ENCODE results near the gene FLT3.
"Not testable (repeated sequence)": the region's sequence is repeated elsewhere in the genome, so short reads cannot be mapped to it uniquely, and the experiment has no call there.

The FLT3 gene

DNA sequence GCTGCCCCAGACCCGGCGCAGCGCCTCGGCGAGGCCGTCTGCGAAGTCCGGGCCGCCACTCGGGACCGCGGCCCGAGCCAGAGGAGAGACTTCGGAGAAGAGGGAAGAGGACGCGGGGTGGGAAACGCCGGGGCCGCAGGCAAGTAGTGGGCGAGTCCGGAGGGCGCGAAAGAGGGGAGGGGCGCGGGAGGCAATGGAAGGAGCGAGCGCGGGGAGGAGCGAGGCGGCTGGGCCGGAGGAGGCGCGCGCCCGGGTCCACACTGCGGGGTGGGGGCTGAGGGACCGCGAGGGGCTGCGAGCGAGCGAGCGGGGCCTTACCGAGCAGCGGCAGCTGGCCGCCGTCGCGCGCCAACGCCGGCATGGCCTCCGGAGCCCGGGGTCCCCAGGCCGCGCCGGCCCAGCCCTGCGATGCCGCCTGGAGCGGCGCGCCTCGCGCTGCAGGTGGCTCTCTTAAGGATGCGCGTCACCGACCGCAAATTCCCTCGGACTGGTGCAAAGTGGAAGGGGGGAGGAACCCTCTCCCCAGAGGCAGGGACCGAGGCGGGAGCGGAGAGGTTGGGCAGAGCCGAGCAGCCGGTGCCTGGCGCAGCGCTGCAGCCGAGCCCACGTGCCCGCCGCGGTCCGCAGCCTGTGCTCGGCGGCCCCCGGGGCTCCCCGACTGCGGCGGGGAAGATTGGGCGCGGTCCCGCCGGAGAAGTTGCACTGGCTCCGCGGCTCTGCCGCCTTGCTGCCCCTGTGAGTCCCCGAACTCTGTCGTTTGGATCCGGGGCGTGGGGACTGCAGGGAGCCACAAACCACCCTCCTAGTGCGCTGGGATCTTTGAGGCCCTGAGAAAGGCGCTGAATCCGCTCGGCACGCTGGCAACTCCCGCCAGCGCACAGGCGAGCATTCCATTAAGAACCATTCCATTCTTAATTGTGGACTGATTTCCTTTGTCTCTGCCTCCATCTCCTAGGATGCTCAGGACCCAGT, at the start of gene FLT3:
Gene FLT3, minus strand, starts transcription at position 427 of the 972 bp plus-strand sequence. Its CDS starts 66 bp downstream, at position 361.
- no peak for DNase-seq

DNA sequence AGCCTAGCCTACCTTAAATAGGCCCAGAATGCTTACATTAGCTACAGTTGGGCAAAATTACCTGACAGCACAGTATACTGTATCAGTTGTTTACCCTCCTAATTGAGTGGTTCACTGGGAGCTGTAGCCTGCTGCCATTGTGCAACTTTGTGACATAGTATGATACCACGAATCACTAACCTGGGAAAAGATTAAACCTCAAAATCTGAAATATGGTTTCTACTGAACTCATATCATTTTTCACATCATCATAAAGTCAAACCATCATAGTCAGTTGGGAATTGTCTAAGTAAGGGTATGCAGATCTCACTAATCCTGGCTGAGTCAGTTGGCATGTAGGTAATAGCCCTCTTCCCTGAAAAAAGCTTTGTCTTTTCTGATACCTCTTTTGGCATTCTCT, 47.1 kb upstream of the FLT3 start:
- no peak for DNase-seq

DNA sequence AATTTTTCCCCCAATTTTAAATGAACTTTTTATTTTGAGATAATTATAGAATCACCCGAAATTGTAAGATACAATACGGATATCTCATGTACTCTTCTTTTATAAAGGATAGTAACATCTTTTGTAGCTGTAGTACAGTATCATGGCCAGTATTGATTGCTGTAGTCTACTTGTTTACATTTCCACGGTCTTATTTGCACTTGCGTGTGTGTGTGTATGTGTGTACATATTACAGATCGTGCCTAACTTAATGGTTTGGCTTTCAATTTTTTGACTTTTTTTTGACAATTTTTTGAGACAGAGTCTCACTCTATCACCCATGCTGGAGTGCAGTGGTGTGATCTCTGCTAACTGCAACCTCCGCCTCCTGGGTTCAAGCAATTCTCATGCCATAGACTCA, 44.7 kb upstream of the FLT3 start:
- DNase-seq, result no peak

DNA sequence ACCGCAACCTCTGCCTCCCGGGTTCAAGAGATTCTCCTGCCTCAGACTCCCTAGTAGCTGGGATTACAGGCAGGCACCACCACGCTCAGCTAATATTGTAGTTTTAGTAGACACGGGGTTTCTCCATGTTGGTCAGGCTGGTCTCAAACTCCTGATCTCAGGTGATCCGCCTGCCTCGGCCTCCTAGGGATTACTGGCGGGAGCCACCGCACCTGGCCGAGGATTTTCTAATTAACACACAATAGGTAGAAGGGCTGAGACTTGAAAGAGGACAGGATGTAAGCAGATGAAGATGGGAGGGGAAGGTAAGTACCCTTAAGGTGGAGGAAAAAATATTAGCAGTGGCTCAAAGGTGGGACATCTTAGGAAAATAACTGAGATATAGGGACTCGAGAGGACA, 41.2 kb upstream of the FLT3 start:
- DNase-seq, result not testable (repeated sequence)

DNA sequence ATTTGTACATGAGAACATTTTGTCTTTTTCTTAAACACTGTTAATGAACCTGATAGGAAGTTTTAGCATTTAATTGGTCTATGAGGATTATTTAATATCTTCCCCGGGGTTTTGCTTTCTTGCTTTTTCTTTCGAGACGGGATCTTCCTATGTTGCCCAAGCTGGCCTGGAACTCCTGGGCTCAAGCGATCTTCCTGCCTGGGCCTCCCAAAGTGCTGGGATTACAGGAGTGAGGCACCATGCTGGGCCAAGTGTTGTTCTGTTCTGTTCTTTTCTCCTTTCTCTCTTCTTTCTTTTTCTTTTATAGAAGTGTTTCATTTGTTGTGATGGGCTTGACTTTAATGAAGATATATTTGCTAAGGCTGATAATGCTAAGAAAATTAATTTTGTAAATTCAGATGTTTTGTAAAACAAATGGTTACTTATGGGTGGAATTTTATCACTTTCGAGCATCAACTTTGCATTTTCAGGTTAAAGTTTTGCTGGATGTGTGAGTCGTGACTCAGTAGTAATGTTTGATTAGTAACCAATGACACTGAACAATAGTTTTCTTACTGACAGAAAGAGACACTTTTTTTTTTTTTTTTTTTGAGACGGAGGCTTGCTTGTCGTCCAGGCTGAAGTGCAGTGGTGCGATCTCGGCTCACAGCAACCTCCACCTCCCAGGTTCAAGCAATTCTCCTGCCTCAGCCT, 40.2 kb upstream of the FLT3 start:
- DNase-seq, result no peak

DNA sequence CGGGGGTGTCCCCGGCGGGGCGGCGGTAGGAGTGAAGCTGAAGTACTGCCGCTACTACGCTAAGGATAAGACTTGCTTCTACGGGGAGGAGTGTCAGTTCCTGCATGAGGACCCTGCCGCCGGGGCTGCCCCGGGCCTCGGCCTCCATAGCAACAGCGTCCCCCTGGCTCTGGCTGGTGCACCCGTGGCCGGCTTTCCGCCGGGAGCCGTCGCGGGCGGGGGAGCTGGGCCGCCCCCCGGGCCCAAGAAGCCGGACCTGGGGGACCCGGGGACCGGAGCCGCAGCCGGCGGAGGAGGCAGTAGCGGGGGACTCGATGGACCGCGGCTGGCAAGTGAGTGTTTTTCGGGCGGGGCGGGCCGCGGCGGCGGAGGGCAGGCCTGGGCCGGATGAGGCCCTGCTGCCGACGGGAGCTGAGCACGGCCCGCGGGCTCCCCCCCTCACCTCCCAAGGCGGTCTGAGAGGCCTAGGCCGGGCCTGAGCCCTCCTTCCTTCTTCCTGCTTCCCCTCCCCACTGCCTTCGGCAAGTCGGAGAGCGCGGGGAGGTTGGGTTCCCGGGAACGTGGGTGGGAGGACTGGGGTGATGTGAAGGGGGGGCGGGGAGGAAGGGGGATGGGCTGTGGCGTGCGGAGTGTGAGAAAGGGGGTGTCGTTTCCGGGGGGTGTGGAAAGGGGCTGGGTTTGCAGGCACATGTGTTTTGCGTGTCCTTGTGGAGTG, 38.5 kb upstream of the FLT3 start:
- no peak for DNase-seq

DNA sequence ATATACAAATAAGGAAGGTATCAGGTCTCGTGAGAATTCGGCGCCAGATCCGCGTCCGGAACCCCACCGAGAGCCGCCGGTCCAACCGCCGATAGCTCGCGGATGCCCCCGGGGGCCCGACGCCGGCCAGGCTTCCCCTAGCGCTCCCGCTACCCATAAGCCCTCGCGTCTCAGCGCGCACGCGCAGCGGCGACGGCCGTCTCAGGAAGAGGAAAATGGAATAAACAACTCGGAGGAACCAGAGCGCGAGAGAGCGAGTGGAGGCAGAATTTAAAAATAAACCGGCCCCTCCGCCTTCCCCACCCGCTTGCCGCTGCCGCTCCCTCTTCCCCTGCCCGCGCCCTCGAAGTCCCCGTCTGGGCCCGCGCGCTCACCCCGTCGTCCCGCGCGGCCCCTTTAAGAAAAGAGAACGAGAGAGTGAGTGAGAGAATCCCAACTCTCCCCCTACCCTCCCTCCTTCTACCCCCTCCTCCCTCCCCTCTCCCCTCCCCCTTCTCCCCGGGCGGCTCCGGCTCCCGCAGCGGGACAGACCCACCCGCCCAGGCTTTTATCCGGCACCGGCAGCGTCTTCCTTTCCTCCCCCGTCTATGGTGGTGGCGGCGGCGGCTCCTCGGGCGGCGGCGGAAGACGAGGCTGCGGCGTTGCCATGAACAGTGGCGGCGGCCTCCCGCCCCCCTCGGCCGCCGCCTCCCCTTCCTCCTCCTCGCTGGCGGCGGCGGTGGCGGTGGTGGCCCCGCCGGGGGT, 37.8 kb upstream of the FLT3 start, which contains the start of gene PAN3:
Gene PAN3, plus strand, starts transcription at position 534 of the 744 bp plus-strand sequence. Its CDS starts 113 bp downstream, at position 647.
- peak; percentile 26 for DNase-seq

DNA sequence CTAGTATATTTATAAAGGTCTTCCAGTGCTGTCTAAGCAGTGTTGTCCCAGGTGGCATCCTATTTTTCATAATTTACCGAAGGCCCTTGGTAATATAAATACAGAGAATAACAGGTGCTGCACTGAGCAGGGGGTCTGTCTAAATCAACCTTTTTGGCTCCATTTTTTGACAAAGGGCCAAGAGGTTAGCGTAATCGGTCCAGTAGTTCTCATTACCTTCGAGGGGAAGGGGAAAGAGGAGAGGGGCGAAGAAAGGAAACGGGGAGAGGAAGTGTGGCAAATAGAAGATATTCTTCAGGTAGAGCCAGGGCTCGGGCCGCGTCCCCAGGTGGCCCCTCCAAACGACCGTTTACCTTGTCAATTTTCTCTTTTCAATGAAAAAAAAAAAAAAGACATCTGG, 37.2 kb upstream of the FLT3 start:
- no peak for DNase-seq

DNA sequence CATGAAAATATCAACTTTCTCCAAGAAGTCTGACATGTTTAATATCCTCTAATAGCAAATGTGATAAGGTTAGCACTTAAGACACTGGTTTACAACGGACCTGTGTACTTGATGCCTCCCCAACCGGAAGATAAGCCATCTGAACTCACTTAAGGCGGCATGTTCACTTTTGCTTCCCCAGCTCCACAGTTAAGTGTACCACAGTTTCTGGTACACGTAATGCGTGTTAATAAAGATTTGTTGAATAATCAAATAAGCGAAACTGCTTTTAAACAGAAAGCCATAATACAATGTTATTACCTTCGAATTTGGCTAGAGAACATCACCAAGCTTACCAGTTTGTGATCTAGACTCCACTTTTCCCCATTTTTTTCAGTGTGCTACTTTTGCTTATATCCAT, 36.5 kb upstream of the FLT3 start:
- no peak for DNase-seq

DNA sequence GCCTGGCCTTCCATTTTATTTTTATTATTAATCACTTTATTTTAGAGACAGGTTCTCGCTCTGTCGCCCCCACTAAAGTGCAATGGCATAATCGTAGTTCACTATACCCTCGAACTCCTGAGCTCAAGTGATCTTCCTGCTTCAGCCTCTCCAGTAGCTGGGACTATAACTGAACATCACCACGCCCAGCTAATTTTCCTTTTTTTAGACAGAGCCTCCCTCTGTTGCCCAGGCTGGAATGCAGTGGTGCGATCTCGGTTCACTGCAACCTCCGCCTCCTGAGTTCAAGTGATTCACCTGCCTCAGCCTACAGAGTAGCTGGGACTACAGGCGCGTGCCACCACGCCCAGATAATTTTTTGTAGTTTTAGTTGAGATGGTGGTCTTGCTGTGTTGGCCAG, 31.3 kb upstream of the FLT3 start:
- no peak for DNase-seq

DNA sequence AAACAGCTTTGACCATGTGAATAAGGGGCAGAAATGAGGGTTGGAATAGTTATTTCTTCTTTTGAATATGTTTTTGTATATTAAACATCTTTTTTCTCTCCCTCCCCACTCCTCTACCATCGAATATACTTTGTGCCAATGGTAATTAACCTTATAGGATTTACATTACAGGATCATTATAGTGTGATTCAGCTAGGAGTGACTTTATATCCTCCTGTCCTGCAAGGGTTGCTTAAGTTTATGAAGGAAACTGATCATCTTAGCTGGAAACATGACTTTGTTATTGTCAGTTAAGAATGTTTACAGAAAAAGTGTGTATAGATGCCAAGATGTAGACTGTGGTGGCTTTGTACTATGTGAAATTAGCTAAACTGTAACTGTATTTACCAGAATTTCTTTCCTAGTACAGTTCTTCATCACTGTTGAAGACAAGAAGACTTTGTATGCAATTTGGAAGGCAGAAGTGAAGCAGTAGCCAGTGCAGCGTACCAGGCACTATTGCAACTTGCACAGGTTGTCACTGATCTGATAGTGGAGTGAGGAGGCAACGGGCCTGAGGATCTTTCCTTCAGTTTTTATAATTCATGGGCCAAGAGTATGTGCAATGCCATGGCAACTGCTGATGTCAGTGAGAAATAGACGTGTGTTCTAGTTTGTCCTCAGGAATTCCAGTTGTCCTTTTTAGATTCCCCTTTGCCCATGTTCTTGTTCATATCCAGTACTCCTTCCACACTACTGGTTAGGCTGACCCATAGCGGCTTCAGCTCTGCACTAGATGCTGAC, 29.7 kb upstream of the FLT3 start:
- DNase-seq, result no peak

DNA sequence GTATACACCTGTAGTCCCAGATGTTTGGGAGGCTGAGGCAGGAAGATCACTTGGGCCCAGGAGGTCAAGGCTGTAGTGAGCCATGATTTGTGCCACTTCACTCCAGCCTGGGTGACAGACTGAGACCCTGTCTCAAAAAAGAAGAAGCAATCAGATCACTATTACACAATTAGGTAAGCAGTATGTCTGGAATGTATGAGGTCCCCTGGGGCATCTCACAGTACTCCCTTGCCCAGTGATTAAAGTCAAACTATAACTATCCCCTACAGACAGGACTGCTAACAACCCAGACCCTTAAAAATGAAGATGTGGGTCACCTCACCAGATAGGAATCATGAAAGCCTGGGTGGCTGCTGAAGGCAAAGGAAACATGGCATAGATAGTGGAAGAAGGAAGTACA, 28.6 kb upstream of the FLT3 start:
- no peak for DNase-seq

DNA sequence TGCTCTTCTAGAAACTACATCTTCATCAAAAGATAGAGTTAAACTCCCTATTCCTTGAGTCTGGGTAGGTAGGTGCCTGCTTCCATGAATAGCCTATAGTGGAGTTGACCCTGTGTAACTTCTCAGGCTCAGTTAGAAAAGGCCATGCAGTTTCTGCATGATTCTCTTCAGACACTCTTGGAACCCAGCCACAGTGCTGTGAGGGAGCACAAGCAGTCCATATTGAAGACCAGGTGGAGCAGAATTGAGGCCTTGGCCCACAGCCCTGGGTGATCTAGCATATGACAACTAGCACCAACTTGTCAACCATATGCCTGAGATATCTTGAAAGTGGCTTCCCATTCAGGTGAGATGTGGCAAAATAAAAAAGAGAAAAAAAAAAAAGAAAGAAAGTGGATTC, 27.7 kb upstream of the FLT3 start:
- no peak for DNase-seq

DNA sequence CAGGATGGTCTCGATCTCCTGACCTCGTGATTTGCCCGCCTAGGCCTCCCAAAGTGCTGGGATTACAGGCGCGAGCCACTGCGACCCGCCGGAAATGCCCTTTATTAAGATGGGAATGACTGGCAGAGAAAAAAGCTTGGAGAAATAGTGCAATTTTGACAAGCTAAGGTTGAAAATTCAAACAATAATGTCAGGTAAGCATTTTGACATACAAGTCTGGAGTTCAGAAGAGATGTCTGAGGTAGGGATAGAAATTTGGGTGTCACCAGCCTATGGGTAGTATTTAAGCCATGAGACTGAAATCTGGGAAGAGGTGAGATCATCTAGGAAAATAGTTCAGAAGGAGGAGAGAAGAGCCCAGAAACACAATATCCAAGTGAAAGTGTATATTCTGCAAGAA, 20.8 kb upstream of the FLT3 start:
- DNase-seq, result no peak

DNA sequence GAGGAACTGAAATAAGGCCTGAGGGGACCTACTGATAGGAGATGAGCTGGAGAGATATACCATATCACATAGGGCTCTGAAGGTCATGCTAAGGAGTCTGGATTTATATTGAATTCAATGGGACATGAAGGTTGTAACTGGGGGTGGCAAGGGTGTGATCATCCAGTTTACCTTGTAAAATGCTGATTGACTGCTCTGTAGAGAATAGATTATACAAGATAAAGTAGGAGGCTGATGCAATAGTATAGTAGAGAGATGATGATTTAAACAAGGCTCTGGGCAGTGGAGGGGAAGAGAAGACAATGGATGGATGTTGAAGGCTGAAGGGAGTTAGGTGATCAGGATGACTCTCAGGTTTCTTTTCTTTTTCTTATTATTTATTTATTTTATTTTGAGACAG, 19.9 kb upstream of the FLT3 start:
- DNase-seq, result no peak

DNA sequence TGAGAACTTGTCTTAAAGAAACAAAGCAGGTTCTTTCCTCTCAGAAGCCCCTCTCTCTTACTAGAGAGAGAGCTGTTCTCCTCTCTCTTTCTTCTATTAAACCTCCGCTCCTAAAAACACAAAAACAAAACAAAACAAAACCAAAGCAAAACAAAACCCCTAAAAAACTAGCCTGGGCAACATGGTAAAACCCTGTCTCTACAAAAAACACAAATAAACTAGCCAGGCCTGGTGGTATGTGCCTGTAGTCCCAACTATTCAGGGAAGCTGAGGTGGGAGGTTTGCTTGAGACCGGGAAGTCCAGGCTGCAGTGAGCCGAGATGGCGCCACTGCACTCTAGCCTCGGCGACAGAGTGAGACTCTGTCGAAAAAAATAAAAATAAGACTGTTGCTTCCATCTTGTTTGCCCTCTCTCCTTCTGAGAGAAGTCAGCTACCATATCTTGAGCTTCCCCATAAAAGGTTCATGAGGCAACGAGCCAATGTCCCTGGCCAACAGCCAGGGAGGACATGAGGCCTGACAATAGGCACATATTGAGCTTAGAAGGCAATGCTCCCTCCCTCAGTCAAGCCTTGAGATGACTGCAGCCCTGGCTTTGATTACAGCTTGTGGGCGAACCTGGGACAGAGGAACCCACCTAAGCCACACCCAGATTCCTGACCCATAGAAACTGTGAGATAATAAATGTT, 17.5 kb upstream of the FLT3 start:
- no peak for DNase-seq

DNA sequence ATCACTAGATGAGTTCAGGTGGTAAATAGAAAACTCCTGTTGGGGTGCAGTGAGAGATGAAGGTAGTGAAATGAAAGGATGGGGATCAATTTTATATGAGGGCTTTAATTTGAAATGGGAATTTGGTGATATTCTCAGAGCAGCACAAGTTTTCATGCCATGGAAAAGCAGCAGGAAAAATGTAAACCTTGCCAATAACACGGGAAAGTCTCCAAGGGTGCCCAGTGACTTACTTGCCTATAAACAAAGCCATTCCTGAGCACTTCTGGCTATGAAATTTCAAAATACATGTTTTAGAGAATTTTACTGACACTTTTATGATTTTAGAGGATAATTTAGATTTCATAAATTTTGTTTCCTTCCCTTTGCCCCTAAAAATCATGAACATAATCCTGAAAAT, 16.4 kb upstream of the FLT3 start:
- no peak for DNase-seq

DNA sequence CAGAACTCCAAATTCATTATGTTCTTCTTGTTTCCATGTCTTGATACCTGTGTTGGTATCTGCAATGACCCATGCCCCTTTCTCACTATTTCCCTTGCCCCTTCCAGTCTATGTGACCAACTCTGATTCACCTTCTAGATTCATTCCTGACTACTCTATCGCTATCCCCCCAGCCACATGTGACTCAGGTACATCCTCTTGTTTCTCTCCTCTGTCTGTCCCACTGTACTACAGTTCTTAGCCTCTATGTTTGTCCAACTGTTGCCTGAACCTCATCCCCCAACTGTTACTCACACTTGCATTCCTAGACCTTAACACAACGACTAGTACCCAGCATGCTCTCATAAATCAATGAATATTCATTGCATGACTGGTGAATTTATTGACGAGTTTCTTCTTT, 10.0 kb upstream of the FLT3 start:
- DNase-seq, result no peak

DNA sequence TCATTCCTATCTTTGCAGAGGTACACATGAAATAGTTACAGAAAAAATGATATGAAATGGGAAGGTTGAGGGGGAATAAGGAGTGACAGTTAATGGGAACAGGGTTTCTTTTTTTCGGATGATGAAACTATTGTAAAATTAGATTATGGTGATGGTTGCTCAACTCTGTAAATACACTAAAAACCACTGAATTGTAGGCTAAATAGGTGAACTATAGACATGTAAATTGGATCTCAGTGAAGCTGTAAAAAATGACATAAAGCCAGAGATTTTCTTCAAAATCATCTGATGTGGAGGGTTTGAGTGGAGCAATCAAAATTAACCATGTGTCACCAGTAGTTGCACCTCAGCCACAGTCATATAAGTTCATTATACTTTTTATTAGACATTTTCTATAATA, 6.6 kb upstream of the FLT3 start:
- no peak for DNase-seq

DNA sequence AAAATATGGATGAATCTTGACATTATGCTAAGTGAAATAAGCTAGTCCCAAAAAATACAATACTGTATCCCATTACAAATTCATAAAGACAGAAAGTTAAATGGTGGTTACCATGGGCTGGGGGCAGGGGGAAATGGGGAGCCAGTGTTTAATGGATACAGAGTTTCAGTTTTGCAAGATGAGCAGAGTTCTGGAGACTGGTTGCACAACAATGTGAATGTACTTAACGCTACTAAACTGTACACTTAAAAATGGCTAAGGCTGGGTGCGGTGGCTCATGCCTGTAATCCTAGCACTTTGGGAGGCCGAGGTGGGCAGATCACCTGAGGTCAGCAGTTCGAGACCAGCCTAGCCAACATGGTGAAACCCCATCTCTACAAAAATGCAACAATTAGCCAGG, 1.5 kb upstream of the FLT3 start:
- not testable (repeated sequence) for DNase-seq

Measured in cortex of kidney (tissue), 1 donor.